ENCODE results near the gene SLC19A2. TPM values are rescaled to one million over a fixed set of nuclear protein-coding genes. Genes with fewer than 3 reads are reported as not detected.

The SLC19A2 gene
- total and polyA plus RNA-seq, 2 donors (not counting 1 experiment from before 2014, with no cell fraction given), result 5.2 to 8.9 TPM

DNA sequence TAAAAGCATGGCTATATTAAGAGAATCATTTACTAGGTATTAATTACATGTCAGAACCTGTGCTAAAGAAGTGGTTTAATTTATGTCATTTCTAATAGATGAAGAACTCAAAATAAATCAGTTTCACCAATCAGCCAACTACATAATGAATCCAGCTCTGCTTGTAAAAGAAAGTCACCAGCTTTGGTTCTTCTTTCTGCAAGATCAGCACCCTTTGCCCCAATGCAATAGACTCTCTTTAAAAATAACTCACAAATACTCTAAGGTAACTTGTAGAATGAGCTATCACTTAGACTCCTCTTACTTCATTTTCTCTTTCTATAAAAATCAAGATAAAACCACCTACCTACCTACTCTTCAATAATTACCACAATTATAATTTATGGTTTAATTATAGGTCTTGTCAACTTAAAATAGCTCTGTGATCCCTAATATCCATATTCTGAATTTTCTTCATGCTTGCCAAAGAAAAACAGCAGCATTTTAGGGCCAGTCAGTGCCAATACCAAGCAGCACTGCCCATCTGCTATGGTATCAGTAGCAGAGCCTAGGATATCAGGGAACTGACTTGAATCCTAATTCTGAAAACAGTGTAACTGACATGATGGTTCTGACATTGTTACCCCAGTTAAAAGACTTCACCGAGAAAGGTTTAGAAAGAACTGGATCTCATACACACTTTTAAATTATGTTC lies 11.3 kb downstream of the SLC19A2 start:
- no peak for DNase-seq (ENCODE audit: low read depth in 2 of 2)
- TF ChIP-seq EZH2 (IDR thresholded peaks at IDR 0.05; ENCODE audit: low read length, missing control alignments), result no peak
- TF ChIP-seq, protein P1, sequence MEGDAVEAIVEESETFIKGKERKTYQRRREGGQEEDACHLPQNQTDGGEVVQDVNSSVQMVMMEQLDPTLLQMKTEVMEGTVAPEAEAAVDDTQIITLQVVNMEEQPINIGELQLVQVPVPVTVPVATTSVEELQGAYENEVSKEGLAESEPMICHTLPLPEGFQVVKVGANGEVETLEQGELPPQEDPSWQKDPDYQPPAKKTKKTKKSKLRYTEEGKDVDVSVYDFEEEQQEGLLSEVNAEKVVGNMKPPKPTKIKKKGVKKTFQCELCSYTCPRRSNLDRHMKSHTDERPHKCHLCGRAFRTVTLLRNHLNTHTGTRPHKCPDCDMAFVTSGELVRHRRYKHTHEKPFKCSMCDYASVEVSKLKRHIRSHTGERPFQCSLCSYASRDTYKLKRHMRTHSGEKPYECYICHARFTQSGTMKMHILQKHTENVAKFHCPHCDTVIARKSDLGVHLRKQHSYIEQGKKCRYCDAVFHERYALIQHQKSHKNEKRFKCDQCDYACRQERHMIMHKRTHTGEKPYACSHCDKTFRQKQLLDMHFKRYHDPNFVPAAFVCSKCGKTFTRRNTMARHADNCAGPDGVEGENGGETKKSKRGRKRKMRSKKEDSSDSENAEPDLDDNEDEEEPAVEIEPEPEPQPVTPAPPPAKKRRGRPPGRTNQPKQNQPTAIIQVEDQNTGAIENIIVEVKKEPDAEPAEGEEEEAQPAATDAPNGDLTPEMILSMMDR (conservative IDR thresholded peaks at IDR 0.05 in 1 of 2, IDR thresholded peaks at IDR 0.05 in 1 of 2; ENCODE audit: low read depth in 1 of 2, low read length in 2 of 2), result no peak
- no peaks in the 10 kb centered on the region for H3K9me3 ChIP-seq (ENCODE audit: control insufficient read depth, insufficient read depth, low read depth, low read length)
- no peaks in the 10 kb centered on the region for H3K36me3 ChIP-seq (ENCODE audit: control insufficient read depth, insufficient read depth, low read length)
- no peaks in the 10 kb centered on the region for H4K20me1 ChIP-seq (ENCODE audit: control insufficient read depth, extremely low read depth, insufficient read depth, low read length)
- no peaks in the 10 kb centered on the region for H3K79me2 ChIP-seq (ENCODE audit: control insufficient read depth, insufficient read depth, low read length)
- no peaks in the 10 kb centered on the region for H3K27me3 ChIP-seq (ENCODE audit: control insufficient read depth, insufficient read depth, low read length)
- no peak overlapping the region for H3K4me3 ChIP-seq (replicated peaks in 1 of 4; ENCODE audit: control extremely low read depth in 1 of 4, insufficient read depth in 1 of 4, low read depth in 3 of 4, low read length in 4 of 4)
- H3K9ac ChIP-seq (ENCODE audit: insufficient read depth, low read length), result no peak overlapping the region
- no peak overlapping the region for H3K4me2 ChIP-seq (ENCODE audit: extremely low read depth, insufficient read depth, low read length)
- H3K27ac ChIP-seq (ENCODE audit: insufficient read depth, low read length), result no peak overlapping the region
- no peak overlapping the region for H2AFZ ChIP-seq (ENCODE audit: low read length)
- H3K4me1 ChIP-seq (ENCODE audit: control insufficient read depth, extremely low read depth, insufficient read depth, low read length), result no peaks in the 10 kb centered on the region

DNA sequence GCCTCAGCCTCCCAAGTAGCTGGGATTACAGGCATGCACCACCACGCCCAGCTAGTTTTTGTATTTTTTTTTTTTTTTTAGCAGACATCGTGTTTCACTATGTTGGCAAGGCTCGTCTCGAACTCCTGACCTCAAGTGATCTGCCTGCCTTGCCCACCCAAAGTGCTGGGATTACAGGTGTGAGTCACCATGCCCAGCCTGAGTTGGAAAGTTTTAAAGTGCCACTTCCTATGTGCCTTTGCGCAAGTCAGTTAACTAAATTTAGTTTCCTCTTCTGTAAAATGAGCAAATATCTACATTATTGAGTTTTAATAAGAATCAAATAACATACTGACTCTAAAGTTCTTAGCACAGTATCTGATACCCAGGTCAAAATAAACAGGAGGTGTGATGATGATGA lies 12.4 kb downstream of the SLC19A2 start:
- no peak for DNase-seq (ENCODE audit: low read depth in 2 of 2)
- Histone ChIP-seq H3K36me3 (ENCODE audit: control insufficient read depth, insufficient read depth, low read length) (no peaks in the 10 kb centered on the region), H3K9me3 (ENCODE audit: control insufficient read depth, insufficient read depth, low read depth, low read length) (no peaks in the 10 kb centered on the region), H2AFZ (ENCODE audit: low read length) (no peak overlapping the region), H3K27ac (ENCODE audit: insufficient read depth, low read length) (no peak overlapping the region), H3K9ac (ENCODE audit: insufficient read depth, low read length) (no peak overlapping the region), H4K20me1 (ENCODE audit: control insufficient read depth, extremely low read depth, insufficient read depth, low read length) (no peaks in the 10 kb centered on the region), H3K79me2 (ENCODE audit: control insufficient read depth, insufficient read depth, low read length) (no peaks in the 10 kb centered on the region), H3K4me2 (ENCODE audit: extremely low read depth, insufficient read depth, low read length) (no peak overlapping the region), H3K27me3 (ENCODE audit: control insufficient read depth, insufficient read depth, low read length) (no peaks in the 10 kb centered on the region), H3K4me1 (ENCODE audit: control insufficient read depth, extremely low read depth, insufficient read depth, low read length) (no peaks in the 10 kb centered on the region), H3K4me3 (replicated peaks in 1 of 4; ENCODE audit: control extremely low read depth in 1 of 4, insufficient read depth in 1 of 4, low read depth in 3 of 4, low read length in 4 of 4) (no peak overlapping the region)
- TF ChIP-seq, protein P1 (conservative IDR thresholded peaks at IDR 0.05 in 1 of 2, IDR thresholded peaks at IDR 0.05 in 1 of 2; ENCODE audit: low read depth in 1 of 2, low read length in 2 of 2), result no peak
- no peak for TF ChIP-seq EZH2 (IDR thresholded peaks at IDR 0.05; ENCODE audit: low read length, missing control alignments)

DNA sequence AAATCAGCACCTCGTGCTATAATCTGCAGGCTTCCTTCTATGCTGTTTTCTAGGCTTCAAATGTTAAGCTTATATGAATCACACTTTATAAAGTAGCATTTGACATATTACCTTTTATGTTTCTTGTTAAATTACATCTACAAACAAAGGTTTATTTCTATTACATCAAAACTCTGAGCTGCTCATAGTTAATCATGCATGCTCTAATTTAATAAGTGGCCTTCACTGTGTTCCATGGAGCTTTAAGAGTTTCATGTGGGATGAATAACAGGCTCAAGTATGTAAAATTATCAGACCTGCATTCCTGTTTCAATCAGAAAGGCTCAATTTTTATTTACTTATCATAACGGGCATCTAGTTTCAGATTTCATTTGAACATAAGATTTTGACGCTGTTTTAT lies 13.0 kb downstream of the SLC19A2 start:
- Histone ChIP-seq H3K9ac (ENCODE audit: insufficient read depth, low read length) (no peak overlapping the region), H3K27ac (ENCODE audit: insufficient read depth, low read length) (no peak overlapping the region), H4K20me1 (ENCODE audit: control insufficient read depth, extremely low read depth, insufficient read depth, low read length) (no peaks in the 10 kb centered on the region), H3K4me2 (ENCODE audit: extremely low read depth, insufficient read depth, low read length) (no peak overlapping the region), H3K4me1 (ENCODE audit: control insufficient read depth, extremely low read depth, insufficient read depth, low read length) (no peaks in the 10 kb centered on the region), H3K36me3 (ENCODE audit: control insufficient read depth, insufficient read depth, low read length) (no peaks in the 10 kb centered on the region), H3K27me3 (ENCODE audit: control insufficient read depth, insufficient read depth, low read length) (no peaks in the 10 kb centered on the region), H3K9me3 (ENCODE audit: control insufficient read depth, insufficient read depth, low read depth, low read length) (no peaks in the 10 kb centered on the region), H2AFZ (ENCODE audit: low read length) (no peak overlapping the region), H3K4me3 (replicated peaks in 1 of 4; ENCODE audit: control extremely low read depth in 1 of 4, insufficient read depth in 1 of 4, low read depth in 3 of 4, low read length in 4 of 4) (no peak overlapping the region), H3K79me2 (ENCODE audit: control insufficient read depth, insufficient read depth, low read length) (no peaks in the 10 kb centered on the region)
- DNase-seq (ENCODE audit: low read depth in 2 of 2), result peak in 1 of 2 donors; percentile 78
- TF ChIP-seq EZH2 (IDR thresholded peaks at IDR 0.05; ENCODE audit: low read length, missing control alignments), result no peak
